ENCODE results near the gene TMED5. TPM values are rescaled to one million over a fixed set of nuclear protein-coding genes. Genes with fewer than 3 reads are reported as not detected.
"Not testable (repeated sequence)": the region's sequence is repeated elsewhere in the genome, so short reads cannot be mapped to it uniquely, and the experiment has no call there.

Gene TMED5
- total RNA-seq, 1 donor from 2014 or later = 40.1 TPM

DNA sequence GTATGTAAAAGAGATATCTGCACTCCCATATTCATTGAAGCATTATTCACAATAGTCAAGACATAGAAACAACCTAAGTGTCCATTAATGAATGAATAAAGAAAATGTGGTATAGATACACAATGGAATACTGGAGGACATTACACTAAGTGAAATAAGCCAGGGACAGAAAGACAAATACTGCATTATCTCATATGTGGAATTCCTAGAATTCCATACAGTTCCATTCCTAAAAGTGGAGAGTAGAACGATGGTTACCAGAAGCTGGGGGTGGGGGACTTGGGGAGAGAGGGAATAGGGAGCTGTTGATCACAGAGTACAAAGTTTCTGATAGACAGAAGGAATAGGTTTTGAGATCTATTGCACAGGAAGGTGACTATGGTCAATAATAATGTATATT is 7.4 kb downstream of the TMED5 start:
- no peak for DNase-seq (ENCODE audit: low read depth)
- TF ChIP-seq, protein P1, sequence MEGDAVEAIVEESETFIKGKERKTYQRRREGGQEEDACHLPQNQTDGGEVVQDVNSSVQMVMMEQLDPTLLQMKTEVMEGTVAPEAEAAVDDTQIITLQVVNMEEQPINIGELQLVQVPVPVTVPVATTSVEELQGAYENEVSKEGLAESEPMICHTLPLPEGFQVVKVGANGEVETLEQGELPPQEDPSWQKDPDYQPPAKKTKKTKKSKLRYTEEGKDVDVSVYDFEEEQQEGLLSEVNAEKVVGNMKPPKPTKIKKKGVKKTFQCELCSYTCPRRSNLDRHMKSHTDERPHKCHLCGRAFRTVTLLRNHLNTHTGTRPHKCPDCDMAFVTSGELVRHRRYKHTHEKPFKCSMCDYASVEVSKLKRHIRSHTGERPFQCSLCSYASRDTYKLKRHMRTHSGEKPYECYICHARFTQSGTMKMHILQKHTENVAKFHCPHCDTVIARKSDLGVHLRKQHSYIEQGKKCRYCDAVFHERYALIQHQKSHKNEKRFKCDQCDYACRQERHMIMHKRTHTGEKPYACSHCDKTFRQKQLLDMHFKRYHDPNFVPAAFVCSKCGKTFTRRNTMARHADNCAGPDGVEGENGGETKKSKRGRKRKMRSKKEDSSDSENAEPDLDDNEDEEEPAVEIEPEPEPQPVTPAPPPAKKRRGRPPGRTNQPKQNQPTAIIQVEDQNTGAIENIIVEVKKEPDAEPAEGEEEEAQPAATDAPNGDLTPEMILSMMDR (conservative IDR thresholded peaks at IDR 0.05; ENCODE audit: low read depth, low read length) = no peak
- H3K4me3 ChIP-seq (ENCODE audit: low read depth, low read length) = no peak overlapping the region

DNA sequence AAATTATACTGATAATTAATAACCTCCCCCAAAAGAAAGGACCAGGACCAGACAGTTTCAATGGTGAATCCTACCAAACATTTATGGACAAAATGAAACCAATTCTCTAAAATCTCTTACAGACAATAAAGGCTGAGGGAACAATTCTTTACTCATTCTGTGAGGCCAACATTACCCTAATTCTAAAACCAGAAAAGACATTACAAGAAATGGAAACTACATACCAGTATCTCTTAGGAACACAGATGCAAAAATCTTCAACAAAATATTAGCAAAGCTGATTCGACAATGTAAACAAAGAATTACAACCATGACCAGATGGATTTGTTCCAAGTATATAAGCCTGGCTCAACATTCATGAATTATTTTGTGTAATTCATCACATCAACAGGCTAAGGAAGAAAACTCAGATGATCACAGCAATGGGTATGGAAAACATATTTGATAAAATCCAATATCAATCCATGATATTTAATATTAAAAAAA is 8.6 kb downstream of the TMED5 start:
- no peak overlapping the region for H3K4me3 ChIP-seq (ENCODE audit: low read depth, low read length)
- no peak for DNase-seq (ENCODE audit: low read depth)
- TF ChIP-seq, protein P1 (conservative IDR thresholded peaks at IDR 0.05; ENCODE audit: low read depth, low read length) = no peak

DNA sequence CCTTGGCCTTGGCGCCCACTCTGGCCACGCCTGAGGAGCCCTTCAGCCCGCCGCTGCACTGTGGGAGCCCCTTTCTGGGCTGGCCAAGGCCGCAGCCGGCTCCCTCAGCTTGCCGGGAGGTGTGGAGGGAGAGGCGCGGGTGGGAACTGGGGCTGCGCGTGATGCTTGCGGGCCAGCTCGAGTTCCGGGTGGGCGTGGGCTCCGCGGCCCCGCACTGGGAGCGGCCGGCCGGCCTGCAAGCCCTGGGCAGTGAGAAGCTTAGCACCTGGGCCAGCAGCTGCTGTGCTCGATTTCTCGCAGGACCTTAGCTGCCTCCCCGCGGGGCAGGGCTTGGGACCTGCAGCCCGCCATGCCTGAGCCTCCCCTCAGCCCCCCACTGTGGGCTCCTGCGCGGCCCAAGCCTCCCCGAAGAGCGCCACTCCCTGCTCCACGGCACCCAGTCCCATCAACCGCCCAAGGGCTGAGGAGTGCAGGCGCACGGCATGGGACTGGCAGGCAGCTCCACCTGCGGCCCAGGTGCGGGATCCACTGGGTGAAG is 10.0 kb downstream of the TMED5 start:
- DNase-seq (ENCODE audit: low read depth); H3K4me3 ChIP-seq (ENCODE audit: low read depth, low read length): not testable (repeated sequence)

DNA sequence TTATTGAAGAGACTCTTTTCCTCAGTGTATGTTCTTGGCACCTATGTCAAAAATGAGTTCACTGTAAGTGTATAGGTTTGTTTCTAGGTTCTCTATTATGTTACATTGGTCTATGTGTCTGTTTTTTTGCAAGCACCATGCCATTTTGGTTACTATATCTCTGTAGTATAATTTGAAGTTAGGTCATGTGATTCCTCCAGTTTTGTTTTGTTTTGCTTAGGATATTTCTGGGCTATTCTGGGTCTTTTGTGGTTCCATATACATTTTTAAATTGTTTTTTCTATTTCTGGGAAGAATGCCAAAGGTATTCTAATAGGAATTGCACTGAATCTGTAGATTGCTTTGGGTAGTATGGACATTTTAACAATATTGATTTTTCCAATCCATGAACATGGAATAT is 13.2 kb downstream of the TMED5 start:
- no peak overlapping the region for H3K4me3 ChIP-seq (ENCODE audit: low read depth, low read length)
- no peak for DNase-seq (ENCODE audit: low read depth)
- TF ChIP-seq, protein P1 (conservative IDR thresholded peaks at IDR 0.05; ENCODE audit: low read depth, low read length) = no peak

DNA sequence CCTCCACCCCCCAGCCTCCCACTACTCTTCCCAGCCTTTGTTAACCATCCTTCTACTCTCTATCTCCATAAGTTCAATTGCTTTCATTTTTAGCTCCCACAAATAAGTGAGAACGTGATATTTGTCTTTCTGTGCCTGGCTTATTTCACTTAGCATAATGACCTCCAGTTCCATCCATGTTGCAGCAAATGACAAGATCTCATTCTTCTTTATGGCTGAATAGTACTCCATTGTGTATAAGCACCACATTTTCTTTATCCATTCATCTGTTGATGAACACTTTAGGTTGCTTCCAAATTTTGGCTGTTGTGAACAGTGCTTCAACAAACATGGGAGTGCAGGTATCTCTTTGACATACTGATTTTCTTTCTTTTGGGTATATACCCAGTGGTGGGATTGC is 14.3 kb downstream of the TMED5 start:
- not testable (repeated sequence) for DNase-seq (ENCODE audit: low read depth); H3K4me3 ChIP-seq (ENCODE audit: low read depth, low read length)

DNA sequence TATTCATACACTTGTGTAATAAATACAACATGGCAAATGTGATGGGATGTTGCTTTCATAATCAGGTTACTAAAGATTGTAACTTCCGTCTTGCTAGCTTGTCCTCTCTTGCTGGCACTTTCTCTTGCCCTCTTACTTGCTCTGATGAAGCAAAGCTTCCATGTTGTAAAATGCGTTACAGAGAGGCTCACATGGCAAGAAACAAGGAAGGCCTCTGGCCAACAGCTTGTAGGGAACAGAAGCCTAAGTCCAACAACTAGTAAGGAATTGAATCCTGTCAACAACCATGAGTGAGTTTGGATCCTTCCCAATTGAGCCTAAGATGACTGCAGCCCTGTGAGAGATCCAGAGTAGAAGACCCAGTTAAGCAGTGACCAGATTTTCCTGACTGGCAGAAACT is 15.4 kb downstream of the TMED5 start:
- TF ChIP-seq, protein P1 (conservative IDR thresholded peaks at IDR 0.05; ENCODE audit: low read depth, low read length) = no peak
- no peak overlapping the region for H3K4me3 ChIP-seq (ENCODE audit: low read depth, low read length)
- DNase-seq (ENCODE audit: low read depth) = no peak

DNA sequence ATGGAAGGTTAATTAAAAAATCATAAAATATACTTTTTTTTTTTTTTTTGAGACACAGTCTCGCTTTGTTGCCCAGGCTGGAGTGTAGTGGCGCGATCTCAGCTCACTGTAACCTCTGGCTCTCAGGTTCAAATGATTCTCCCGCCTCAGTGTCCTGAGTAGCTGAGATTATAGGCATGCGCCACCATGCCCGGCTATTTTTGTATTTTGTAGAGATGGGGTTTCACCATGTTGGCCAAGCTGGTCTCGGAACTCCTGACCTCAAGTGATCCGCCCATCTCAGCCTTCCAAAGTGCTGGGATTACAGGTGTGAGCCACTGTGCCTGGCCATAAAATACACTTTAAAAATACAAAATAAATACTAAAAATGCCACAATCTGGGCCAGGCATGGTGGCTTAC is 16.9 kb downstream of the TMED5 start:
- H3K4me3 ChIP-seq (ENCODE audit: low read depth, low read length); DNase-seq (ENCODE audit: low read depth): not testable (repeated sequence)

DNA sequence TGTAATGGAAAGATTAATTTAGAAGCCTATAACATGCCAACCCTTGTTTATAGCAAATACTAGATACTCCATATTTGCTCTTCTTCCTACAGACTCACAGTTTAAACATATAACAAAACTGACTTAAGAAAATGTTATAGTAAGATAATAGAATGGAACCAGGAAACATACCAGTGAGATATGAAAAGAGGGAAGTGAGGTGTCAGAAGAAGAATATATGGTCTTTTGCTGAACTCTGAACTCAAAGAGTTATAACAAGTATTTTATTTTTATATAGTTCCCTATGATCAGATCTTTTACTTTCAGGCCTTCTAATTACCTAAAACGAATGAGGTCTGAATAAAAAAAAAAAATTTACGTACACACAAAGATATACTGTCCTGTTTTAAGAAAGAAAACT is 20.9 kb downstream of the TMED5 start:
- TF ChIP-seq, protein P1 (conservative IDR thresholded peaks at IDR 0.05; ENCODE audit: low read depth, low read length) = no peak
- no peak overlapping the region for H3K4me3 ChIP-seq (ENCODE audit: low read depth, low read length)
- no peak for DNase-seq (ENCODE audit: low read depth)

DNA sequence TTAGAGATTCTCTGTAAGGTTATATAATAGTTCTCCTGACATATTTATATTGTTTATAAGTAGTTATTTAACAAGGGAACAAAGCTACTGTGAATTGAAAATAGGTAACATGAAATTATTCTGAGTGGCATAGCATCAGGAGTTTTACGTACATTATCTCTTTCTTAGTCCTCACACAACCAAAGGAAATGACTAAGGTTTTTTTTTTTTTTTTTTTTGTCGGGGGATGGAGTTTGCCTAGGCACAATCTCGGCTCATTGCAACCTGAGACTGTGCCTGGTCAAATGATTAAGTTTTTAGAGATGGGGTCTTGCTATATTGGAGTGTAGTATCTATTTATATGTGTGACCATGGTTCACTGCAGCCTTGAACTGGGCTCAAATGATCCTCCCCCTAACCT is 24.9 kb downstream of the TMED5 start:
- TF ChIP-seq, protein P1 (conservative IDR thresholded peaks at IDR 0.05; ENCODE audit: low read depth, low read length) = no peak
- no peak for DNase-seq (ENCODE audit: low read depth)

More for the DNA sequence above, 24.9 kb downstream of the TMED5 start:
- no peak overlapping the region for H3K4me3 ChIP-seq (ENCODE audit: low read depth, low read length)
